ENCODE data around the gene XRCC6. TPM values are rescaled to one million over a fixed set of nuclear protein-coding genes. Genes with fewer than 3 reads are reported as not detected.

The XRCC6 gene
- total RNA-seq, 1 donor from 2014 or later, result 297 TPM

DNA sequence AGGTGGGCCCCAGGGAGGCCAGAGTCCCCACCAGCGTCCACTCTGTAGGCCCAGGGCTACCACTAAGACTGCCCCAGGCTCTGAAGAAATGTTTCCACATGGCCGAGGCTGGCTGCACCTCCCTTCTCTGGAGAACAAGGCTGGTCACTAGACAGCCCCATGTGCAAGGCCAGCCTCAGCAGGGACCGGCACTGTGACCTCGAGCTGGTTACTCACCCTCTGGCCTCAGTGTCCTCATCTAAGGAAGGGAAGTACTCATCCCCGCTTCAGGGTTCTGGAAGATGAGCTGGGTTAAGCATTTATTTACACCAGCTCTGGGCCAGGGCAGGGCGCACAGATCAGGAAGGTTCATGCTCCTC is 41.1 kb upstream of the XRCC6 start:
- no peak overlapping the region for H3K4me3 Mint-ChIP-seq
- ChIA-PET POLR2A (no interaction called here), CTCF (no interaction called here)
- peaks cover 33% of the 10 kb centered on the region for H3K36me3 Mint-ChIP-seq (ENCODE audit: low read depth)
- ATAC-seq (ENCODE audit: low read depth), result no peak
- intact Hi-C loops (cut with micrococcal nuclease), result no loop called here
- no peaks in the 10 kb centered on the region for H3K27me3 Mint-ChIP-seq
- TF ChIP-seq, protein P1, sequence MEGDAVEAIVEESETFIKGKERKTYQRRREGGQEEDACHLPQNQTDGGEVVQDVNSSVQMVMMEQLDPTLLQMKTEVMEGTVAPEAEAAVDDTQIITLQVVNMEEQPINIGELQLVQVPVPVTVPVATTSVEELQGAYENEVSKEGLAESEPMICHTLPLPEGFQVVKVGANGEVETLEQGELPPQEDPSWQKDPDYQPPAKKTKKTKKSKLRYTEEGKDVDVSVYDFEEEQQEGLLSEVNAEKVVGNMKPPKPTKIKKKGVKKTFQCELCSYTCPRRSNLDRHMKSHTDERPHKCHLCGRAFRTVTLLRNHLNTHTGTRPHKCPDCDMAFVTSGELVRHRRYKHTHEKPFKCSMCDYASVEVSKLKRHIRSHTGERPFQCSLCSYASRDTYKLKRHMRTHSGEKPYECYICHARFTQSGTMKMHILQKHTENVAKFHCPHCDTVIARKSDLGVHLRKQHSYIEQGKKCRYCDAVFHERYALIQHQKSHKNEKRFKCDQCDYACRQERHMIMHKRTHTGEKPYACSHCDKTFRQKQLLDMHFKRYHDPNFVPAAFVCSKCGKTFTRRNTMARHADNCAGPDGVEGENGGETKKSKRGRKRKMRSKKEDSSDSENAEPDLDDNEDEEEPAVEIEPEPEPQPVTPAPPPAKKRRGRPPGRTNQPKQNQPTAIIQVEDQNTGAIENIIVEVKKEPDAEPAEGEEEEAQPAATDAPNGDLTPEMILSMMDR (IDR thresholded peaks at IDR 0.05), result no peak
- DNase-seq, result no peak
- no peaks in the 10 kb centered on the region for H3K9me3 Mint-ChIP-seq
- H3K27ac Mint-ChIP-seq, result no peak overlapping the region
- H3K4me1 Mint-ChIP-seq, result no peaks in the 10 kb centered on the region

DNA sequence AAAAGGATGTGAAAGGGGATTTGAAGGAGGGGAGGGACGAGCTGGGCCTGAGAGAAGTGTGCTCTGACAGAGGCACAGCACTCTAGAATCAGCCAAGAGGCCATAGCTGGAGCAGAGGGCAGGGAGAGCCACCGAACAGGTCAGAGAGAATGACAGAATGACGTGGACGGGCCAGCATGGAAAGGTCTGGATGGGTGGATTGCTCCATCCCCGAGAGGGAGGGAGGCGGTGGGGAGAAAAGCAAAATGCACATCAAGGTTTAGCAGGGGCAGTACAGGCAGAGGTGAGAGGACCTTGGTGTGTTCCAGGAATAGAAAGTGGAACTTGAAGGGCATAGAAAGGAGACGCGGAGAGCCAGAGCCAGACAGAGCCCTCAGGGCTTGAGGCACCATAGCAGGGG is 38.4 kb upstream of the XRCC6 start:
- Mint-ChIP-seq H3K36me3 (ENCODE audit: low read depth) (peaks cover 34% of the 10 kb centered on the region), H3K4me1 (no peaks in the 10 kb centered on the region), H3K27me3 (no peaks in the 10 kb centered on the region), H3K27ac (no peak overlapping the region), H3K9me3 (no peaks in the 10 kb centered on the region), H3K4me3 (no peak overlapping the region)
- intact Hi-C loops (cut with micrococcal nuclease), result no loop called here
- ChIA-PET CTCF (no interaction called here), POLR2A (no interaction called here)
- ATAC-seq (ENCODE audit: low read depth) (no peak), DNase-seq (no peak)
- TF ChIP-seq, protein P1 (IDR thresholded peaks at IDR 0.05), result no peak

DNA sequence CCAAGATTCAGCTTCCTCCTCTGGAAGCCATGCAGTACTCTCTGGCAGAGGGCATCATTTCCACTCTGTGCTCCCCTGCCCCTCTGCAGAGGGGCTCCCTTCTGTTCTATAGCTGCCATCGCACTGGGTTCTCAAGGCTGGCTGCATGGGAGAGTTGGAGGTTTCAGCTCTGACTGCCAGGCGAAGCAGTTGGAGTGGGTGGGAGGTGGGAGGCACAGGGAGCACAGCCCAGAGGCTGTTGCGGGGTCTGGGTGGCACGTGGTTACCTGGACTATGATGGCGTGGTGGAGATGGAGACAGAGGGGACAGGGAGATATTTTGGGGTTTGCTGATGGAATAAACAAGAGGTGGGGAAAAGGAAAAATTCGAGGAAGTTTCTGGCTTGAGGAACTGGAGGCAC is 36.2 kb upstream of the XRCC6 start:
- POLR2A ChIA-PET, result no interaction called here
- DNase-seq (no peak), ATAC-seq (ENCODE audit: low read depth) (no peak)
- Mint-ChIP-seq H3K27me3 (no peaks in the 10 kb centered on the region), H3K4me1 (peaks cover 11% of the 10 kb centered on the region), H3K4me3 (no peak overlapping the region), H3K36me3 (ENCODE audit: low read depth) (peaks cover 25% of the 10 kb centered on the region), H3K27ac (no peak overlapping the region), H3K9me3 (no peaks in the 10 kb centered on the region)
- intact Hi-C loops (cut with micrococcal nuclease), result no loop called here
- CTCF ChIA-PET, result no interaction called here
- TF ChIP-seq, protein P1 (IDR thresholded peaks at IDR 0.05), result no peak

DNA sequence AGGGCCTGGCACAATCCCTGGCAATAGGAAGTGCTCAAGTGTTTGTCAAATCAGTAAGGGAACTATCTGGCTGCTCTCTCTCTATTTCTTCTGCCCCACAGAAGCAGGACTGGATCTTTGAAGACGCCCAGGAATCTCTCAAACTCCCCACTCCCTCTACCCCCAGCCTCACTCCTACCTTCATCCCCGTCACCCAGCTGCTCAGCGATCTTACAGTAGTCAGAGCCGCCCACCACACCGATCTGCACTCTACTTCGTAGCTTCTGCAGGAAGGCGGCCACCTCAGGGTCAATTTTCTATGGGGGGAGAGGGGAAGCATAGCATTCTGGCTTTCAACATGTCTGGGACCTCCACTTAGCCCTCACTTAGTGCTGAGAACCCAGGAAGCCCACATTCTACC is 35.2 kb upstream of the XRCC6 start:
- Mint-ChIP-seq H3K27me3 (no peaks in the 10 kb centered on the region), H3K4me1 (peaks cover 11% of the 10 kb centered on the region), H3K9me3 (no peaks in the 10 kb centered on the region), H3K36me3 (ENCODE audit: low read depth) (peaks cover 23% of the 10 kb centered on the region), H3K4me3 (no peak overlapping the region), H3K27ac (no peak overlapping the region)
- POLR2A ChIA-PET, result no interaction called here
- DNase-seq (no peak), ATAC-seq (ENCODE audit: low read depth) (no peak)
- intact Hi-C loops (cut with micrococcal nuclease), result no loop called here
- TF ChIP-seq, protein P1 (IDR thresholded peaks at IDR 0.05), result no peak
- CTCF ChIA-PET, result no interaction called here

DNA sequence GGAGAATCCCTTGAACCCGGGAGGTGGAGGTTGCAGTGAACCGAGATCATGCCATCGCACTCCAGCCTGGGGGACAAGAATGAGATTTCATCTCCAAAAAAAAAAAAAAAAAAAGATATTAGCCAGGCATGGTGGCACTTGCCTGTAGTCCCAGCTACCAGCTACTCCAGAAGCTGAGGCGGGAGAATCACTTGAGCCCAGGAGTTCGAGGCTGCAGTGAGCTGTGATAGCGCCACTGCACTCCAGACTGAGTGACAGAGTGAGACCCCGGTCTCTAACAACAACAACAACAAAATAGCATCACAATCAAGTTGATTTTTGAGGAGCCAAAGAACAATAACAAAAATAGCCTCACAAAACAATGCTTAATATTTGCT is 33.8 kb upstream of the XRCC6 start:
- H3K36me3 Mint-ChIP-seq (ENCODE audit: low read depth), result peaks cover 21% of the 10 kb centered on the region
- no peak for ATAC-seq (ENCODE audit: low read depth)
- no peak overlapping the region for H3K27ac Mint-ChIP-seq
- DNase-seq, result no peak
- TF ChIP-seq, protein P1 (IDR thresholded peaks at IDR 0.05), result no peak
- ChIA-PET CTCF (no interaction called here), POLR2A (interaction anchor here (0.6 kb wide), 1 partner anchor 139 kb away, joined by 6 read pairs; no protein-coding TSS in a partner anchor)
- no peak overlapping the region for H3K4me3 Mint-ChIP-seq
- intact Hi-C loops (cut with micrococcal nuclease), result no loop called here
- no peaks in the 10 kb centered on the region for H3K27me3 Mint-ChIP-seq
- no peaks in the 10 kb centered on the region for H3K9me3 Mint-ChIP-seq
- peaks cover 12% of the 10 kb centered on the region for H3K4me1 Mint-ChIP-seq

Measured in activated B cell treated with CpG ODN at 0.5 μM for 24 hours (primary cell).